Testis (tissue), 2 donors: ENCODE data around the gene GPC2.

ENCODE experiments used
- CTCF ChIP-seq, 3 experiments: fragments of 450-650 bp in 2 of 3; fragments of 200-600 bp in 1 of 3; sonication (generic) in 1 of 3; IDR thresholded peaks; one replicate each; pipeline ENCODE4 v1.5.1; 2016 to 2019; ENCODE audit warnings: antibody characterized with exemption in 3 of 3, mild to moderate bottlenecking in 2 of 3, moderate library complexity in 1 of 3
- POLR2A ChIP-seq: fragments of 450-650 bp; IDR thresholded peaks from one replicate; pipeline ENCODE4 v1.6.1; 2017; ENCODE audit warnings: antibody characterized with exemption, mild to moderate bottlenecking, moderate library complexity

GRCh38 chr7:100153708-100154535, 23.3 kb downstream of the GPC2 start:
- TF ChIP-seq CTCF (IDR thresholded peaks at IDR 0.05), result no peak
- TF ChIP-seq POLR2A, result no peak
